NCI-H2171 treated with DMSO at 0.1 percent for 48 hours (cell line): ENCODE measurements around the gene BCAR3.
"Not testable (repeated sequence)": the region's sequence is repeated elsewhere in the genome, so short reads cannot be mapped to it uniquely, and the experiment has no call there.

Experiments used
- DNase-seq: peaks from one replicate; lab custom pipeline; 2025; lab: John Stamatoyannopoulos, UW

BCAR3 gene

DNA sequence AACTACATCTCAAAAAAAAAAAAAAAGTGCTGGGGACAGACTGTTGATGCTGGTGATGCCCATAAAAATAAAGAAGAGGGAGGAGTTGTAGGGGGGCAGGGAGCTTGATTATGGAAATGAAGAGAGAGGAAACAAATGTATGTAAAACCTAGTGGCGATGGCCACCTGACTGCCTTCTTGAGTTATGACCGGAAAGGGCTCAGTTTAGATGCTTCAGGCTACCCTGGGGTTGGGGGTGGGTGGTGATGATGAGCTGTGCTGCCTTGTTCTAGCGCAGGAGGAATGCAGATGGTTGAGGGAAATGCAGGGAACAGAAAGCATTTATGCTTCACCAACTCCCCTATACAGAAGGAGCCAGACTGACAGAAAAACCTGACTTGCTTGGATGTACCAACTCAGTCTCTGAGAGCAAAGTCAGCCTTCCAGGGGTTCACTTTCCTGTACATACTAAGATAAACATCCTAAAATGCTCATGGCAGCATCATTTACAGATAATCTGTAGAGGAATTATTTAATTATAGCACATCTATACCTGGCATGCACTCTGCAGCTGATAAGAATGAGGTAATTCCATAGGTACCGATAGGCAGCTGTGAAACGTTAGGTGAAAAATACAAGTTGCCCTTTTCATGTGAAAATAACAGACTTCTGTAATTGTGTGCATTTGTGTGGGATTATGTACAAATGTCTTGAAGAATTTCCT lies 8.0 kb upstream of the BCAR3 start:
- no peak for DNase-seq

DNA sequence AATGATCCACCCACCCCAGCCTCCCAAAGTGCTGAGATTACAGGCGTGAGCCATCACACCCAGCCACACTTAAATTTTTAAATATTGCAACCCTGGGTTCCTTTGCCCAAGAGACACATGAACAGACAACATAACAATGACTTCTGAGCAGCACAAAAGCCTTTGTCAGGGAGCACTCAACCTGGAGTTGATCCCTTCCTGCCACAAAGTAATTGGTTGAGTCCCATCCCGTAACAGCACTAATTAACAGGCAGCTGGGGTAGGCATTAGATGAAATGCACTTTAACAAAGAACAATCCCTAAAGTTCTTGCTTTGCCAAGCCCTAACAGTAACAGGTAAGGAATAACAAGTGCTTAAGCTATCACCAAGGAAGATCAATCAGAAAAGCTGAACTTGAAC lies 5.9 kb upstream of the BCAR3 start:
- no peak for DNase-seq

DNA sequence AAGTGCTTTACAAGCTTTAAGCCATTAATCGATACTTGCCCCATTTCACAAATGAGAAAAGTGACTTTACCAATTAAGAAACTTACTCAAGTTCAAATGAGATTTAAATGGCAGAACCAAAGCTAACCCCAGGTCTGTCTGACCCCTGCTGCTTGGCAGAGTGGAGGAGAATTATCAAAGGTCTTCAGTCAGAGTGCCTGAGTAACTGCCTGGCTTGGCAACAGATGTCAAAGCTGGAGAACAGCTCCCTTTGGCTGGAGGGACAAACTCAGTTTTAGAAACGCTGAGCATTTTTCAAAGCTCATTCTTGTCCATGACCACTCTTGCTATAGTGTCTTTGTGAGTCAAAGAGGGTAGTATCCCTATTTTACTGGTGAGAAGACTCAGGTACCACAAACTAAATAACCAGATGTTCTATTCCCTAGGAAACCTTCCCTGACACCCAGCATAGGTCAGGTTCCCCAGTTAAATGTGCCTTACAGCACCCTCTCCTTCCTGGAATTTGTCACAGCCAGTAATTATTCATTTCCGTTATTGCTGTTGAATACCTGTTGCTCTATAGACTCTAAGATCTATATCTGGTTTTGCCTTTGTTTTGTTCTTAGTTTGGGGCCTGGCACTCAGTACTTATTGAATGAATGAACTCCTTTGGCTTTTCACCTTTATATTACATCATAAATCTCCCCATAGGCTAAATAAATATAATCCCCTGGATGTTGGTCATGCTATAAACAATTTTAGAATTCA lies 5.0 kb upstream of the BCAR3 start:
- no peak for DNase-seq

DNA sequence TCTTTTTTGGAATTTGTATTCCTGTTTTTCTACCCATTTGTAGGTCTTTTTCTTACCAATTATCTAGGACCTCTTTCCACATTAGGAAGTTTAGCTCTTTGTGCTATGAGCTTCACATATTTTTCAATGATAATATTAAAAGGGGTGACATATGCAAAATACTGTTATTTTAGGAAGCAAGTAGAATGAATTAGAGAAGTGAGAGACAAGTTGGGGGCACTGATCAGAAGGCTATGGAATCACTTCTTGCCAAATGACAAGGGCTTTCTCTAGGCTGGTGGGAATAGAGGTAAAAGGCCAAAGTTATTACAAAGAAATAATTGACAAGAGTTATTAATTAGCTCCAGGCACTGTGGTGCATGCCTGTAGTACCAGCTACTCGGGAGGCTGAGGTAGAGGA lies 4.3 kb upstream of the BCAR3 start:
- DNase-seq: no peak

DNA sequence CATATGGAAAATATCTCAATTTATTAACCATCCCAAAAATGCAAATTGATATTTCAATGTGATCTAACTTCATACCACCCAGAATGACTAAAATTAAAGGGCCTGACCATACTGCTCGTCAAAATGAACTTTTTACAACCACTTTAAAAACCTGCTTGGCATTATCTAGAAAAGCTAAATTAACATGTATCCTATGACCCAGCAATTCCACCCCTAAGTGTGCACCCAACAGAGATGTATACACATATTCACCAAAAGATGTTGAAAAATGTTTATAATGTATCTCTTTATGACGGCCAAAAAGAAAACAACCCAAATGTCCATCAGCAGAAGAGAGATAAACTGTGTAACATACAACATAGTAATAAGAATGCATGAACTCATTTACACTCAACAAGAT lies 1.6 kb upstream of the BCAR3 start:
- DNase-seq: no peak

DNA sequence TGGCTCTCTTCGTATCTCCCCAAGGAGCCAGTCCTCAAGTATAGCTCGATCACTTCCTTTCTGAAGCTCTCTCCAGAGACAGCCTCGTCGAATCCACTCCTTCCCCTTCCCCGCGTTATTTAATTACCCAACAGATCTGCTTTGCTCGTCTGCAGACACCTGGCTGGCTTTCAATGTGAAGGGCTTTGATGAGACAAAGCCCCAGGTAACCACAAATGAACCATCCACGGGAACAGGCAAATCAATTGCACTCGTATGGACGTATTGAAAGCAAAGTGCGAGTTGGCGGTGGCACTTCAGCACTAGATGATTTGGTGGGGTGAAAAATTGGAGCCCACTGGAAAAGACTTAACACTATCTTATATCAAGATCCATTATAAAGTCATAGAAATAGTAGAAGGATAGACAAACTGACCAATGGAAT lies 364 bp upstream of the BCAR3 start:
- peak; percentile 34 for DNase-seq

DNA sequence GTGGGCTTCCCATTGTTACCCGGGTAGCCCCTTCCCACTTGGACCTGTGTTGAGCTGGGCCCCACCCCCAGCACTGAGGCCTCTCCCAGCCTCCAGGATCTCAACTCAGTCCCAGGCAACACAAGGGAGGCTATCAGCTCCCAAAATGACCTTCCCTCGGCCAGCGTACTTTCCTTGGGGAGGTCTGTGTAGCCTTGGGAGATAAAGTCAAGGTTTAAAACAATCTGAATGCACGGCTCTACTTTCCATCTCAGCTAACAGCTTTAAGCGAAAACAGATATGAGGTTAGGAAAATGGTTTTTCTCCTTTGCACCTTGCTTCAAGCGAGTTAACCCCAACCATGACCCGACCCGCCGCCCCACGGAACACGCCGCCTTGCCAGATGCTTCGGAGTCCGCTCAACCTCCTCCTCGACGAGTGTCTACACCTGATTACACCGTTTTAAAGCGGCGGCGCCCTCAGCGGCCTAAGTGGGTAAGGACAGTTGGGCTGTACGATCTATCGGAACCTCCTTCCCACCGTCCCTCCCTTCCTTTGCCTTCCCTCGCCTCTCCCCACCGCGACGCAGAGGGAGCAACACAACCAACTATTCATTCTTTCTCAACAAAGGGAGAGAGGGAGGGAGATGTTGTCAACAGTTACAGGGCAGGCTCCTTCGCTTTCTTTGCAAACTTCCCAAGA lies 1.1 kb downstream of the BCAR3 start:
- peak; percentile 11 for DNase-seq

DNA sequence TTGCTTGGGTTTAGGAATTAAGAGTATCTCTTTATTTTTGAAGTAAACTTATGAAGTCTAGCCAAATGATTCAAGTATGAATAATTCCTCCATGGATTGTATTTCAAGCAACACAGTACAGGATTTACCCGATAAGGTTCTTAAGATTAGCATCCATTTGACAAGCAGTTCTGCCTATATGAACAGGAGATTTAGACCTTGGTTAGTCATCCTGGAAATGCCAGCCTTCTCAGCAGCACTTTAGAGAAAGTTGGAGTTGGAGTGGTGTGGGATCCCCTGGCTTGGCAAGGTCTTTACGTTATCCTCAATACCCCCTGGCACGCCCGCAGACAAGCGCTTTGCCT lies 1.6 kb downstream of the BCAR3 start:
- no peak for DNase-seq

DNA sequence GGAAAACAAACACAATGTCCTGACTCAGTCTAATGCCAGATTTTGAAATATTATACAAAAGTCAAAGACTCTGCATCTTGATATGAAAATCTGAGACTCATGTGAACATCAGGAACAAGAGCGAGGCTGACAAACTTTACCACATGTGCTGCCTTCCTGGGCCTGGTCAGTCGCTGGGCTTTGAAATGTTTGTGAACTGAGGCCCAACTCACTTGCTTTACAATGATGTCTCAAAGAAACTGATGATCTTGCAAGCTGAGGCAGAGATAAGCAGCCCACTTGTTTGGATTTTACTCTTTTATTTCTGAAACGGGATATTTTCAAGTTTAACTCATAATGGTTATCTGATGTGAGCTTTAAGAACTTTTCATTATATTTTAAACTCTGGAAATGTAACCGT lies 2.1 kb downstream of the BCAR3 start:
- DNase-seq: no peak

DNA sequence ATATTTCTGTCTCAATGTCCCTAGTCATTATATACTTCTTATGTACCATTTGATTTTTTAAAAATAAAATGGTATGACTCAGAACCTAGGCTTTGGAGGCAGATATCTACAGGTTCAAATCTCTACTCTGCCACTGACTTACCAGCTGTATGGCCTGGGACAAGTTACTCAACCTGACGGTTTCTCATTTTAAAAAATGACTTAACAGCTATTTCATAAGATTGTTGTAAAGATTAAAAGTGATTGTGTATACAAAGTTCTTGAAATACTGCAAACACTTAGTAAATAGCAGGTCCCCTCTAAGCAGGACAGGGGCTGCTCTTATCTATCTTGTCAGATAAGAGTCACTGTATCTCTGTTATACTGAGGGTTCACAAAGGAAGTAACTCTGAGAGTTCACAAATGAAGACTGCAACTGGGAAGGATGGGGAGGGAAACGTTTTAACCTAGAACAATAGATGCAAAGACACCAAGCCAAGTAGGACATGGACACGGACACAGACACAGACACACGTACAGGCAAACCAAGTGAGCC lies 2.6 kb downstream of the BCAR3 start:
- DNase-seq: no peak

DNA sequence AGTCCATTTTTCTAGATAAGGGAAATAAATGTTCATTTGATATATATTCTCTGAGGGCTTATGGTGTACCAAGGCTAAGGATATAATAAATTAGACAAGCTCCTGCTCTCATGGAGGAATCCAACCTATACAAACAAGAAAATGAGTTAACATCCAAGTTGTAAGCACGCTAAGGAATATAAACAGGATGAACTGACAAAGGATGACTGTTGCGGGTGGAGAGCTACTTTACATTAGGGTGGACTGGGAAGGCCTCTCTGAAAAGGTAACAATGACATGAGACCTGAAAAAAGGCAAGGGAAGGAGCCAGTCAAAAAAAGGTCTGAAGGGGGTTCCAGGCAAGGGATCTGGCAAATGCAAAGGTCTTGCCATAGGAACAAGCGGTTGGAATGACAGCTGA lies 3.1 kb downstream of the BCAR3 start:
- no peak for DNase-seq

DNA sequence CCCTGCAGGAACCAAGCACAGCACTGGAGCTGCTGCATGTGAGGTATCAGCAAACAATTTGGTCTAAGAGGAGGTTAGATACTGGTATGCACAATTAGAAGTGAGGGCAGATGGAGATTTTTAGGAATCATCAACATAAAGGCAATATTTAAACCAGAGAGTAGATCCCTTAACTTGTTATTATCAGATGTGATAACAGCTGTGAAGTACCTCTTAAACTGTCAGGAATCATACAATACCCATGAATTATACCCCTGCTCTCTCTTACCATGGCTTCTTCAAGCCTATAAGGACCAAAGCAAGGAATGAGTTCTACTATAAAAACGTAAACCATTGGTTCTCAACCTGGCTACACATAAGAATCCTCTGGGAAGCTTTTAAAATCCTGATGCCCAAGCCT lies 3.9 kb downstream of the BCAR3 start:
- no peak for DNase-seq

DNA sequence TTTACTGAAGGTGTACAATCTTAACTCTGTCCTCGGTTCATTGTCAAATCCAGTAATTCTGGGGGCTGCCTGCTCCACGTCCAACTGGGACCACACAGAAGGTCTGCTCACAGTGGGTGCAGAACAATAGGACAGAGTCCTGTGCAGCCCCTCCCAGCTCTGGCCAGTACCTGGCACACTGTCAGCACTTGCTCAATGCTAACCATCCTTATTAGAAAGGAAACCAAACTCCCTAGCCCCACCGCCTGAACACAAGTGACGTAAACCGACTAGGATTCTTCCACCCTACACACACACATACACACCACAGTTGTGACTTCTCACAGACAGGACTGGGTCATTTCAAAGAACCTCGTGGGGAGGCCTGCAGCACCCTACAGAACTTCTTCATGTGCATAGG lies 5.2 kb downstream of the BCAR3 start:
- DNase-seq: no peak

DNA sequence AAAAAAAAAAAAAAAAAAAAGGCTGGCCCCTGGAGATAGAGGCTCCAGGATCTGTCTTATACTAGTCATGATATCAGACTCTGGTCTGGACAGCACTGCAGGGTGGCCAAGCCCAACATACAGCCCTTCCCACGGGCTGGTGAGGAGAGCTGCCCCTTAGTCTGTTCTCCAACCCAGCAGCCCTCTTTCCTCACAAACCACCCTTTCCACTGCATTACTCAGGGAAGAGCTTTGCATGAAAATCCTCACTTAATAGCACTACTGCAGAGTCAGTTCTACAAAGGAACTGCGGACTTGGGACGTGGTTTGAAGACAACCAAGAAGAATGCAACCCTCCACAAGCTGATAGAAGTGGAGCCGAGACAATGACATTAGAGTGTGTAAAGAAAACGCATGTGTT lies 5.7 kb downstream of the BCAR3 start:
- no peak for DNase-seq

DNA sequence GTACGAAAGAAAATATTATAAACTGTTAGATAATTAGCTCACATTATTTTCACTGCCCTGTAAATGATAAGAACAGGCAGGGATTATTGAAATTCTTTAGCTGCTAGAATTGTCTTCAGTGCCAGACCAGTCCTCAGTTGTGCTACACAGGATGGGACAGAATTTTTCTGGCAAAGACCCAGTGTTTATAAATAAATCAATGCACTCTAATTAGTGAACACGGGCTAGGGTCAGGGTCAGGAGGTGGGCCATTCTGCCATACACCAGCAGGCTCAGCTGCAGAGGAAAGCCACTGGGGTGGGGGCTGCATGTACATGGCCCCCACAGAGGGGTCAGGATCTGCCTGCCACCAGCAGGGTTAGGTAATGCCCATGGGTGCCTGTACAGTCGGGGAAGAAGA lies 6.4 kb downstream of the BCAR3 start:
- DNase-seq: no peak

DNA sequence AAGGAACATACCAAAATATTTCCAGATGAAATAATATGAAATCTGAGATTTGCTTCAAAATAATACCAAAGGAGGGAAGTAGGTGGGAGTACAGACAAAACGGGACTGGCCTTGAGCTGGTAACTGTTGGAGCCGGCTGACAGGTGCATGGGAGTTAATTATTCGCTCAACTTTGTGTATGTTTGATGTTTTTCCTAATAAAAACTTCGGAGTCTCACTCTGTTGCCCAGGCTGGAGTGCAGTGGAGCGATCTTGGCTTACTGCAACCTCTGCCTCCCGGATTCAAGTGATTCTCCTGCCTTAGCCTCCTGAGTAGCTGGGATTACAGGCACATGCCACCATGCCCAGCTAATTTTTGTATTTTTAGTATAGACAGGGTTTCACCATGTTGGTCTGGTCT lies 7.6 kb downstream of the BCAR3 start:
- DNase-seq: not testable (repeated sequence)

DNA sequence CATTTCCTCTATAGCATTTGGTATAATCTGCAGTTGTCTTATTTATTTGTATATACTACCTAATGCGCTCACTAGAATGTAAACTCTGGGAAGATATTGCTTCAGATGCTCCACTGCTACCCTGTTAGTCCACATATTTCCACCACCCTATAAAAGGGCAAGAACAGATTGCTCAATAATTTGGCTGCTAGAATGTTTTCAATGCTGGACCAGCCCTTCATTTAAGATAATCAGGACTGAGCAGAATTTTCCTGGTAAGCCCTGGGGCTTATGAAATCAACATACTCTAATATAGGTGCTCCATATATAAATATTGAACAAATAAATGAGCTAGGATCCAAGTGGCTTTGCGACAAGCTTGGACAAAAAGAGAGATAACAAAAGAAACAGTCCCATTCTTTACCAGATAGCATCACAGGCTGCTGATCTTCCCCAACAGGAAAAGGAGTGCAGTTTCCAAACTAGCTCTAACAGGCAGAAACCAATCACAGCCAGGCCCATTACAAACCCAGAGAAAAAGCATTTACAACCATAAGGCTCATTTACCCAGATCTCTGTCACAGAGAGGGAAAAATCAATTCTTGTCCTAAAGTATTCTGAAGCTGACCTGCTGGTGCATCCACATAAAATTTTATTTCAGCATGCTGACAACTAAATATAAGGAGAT lies 8.3 kb downstream of the BCAR3 start:
- DNase-seq: no peak

DNA sequence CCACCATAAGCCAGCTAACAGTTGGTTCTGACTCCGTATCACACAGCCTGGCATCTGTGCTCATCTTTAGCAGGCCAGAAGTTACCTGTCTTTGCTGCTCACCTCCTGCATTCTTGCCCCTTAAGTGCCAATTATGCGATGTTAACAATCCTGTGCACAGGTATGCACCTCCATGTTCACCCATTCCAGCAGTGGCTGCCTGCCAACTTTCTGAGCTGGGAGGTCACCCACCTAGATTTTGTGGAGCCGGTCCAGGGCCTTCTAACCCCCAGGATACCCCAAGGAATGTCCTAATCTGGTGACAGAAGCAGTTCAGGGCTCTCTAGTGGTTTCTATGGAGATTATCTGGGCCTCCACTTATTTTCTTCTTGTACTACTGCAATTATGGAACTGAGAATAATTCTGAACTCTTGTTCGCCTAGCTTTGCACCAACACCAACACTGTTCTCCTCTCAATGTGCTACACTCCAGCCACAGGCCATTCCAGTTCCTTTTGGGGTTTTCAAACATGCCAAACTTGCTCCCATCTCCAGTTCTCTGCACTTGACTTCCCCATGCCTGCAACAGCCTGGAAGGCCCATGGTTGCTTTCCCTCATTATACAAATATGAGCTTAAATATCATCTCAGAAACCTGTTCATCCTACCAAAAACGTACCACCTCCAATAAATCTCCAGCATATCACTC lies 9.0 kb downstream of the BCAR3 start:
- DNase-seq: no peak

DNA sequence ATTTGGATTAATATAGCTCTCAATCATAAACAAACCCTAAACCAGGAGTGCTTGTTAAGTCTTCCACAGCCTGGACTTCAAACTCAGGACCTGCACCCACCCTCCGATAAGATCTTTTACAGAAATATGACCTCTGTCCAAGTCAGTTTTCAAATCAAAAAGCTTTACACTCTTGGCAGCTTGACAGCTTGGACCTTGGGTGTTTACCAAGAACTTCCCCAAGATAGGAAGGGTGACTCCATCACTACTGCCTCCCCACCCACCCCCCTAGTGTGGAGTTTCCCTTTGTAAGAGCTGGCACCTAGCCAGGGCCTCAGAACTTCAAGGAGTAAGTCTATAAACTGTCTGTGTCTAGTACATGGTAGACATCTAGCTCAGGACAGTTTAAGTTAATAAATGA lies 9.6 kb downstream of the BCAR3 start:
- DNase-seq: no peak

DNA sequence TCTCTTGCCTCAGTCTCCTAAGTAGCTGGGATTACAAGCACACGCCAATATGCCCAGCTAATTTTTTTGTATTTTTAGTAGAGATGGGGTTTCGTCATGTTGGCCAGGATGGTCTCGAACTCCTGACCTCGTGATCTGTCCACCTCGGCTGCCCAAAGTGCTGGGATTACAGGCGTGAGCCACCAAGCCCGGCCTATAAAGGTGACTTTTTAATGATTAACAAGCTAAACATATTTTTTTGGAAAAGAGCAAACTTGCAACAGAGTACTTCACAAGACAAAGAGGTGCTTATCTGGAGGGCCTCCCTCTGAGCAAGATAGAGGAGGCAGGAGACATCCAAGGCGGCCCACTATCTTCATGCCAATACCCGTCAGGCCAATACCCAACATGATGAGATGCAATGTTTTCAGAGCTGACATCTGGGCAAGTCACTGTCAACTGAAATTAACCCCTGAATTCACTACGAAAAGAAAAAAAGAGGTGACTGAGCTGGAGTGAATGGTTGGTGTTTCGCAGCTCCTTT lies 10.5 kb downstream of the BCAR3 start:
- DNase-seq: no peak

DNA sequence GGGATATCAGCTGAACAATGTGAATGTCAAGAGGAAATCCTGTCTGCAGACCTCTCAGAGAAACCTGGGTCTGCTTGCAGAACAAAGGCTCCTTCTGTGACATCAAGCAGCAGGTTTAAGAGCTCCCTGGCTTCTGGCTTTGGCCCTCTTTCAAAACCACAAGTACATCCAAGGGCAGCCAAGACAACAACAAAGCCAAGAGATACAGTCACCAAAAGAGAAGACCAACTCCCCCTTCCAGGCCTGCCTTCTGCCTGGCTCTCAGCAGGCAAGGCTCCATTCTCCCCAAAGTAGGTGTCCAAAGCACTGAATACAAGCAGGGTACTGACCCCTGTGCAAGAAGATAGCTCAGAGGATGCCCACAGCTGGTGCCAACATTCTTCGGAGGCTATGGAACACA lies 11.5 kb downstream of the BCAR3 start:
- DNase-seq: no peak

DNA sequence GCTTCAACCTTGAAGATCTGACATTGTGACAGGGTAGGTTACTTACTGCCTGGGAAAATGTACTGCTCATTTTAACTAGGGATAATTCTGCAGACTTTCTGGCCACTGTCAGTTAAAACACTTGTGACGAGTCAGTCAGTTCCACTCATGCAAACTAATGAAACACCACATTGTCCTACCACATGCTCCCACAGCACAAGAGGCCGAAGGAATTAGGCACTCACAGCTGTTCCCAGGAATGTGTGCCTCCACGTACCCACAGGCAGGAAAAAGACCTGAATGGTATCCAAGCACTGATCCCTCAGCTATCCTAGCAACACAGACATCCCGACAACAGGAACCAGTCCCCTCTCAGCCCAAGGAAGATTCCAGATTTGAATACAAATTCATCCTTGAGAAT lies 12.3 kb downstream of the BCAR3 start:
- DNase-seq: no peak
